Smooth muscle cell (in vitro differentiated cells): ENCODE data around the gene ADPRHL1. TPM values are rescaled to one million over a fixed set of nuclear protein-coding genes. Genes with fewer than 3 reads are reported as not detected.

ENCODE experiments used
- DNase-seq: peaks from one replicate; lab custom pipeline; 2025; ENCODE audit not compliant: unreplicated experiment; lab: John Stamatoyannopoulos, UW
- H2AFZ ChIP-seq: fragments of 200-600 bp; sonication (generic); 2 replicates; pipeline ENCODE4 v1.6.0; 2016; ENCODE audit warnings: antibody characterized with exemption, low read depth, mild to moderate bottlenecking
- H3F3A ChIP-seq: fragments of 200-600 bp; sonication (generic); 2 replicates; pipeline ENCODE4 v1.6.0; 2017; ENCODE audit warnings: antibody characterized with exemption, low read depth
- H3K27ac ChIP-seq: fragments of 200-600 bp; sonication (generic); 2 replicates; pipeline ENCODE4 v1.5.1; 2016; ENCODE audit warnings: low read depth, mild to moderate bottlenecking
- H3K27me3 ChIP-seq: fragments of 200-600 bp; sonication (generic); 2 replicates; pipeline ENCODE4 v1.6.1; 2016; ENCODE audit warnings: low read depth, mild to moderate bottlenecking
- H3K36me3 ChIP-seq: fragments of 200-600 bp; sonication (generic); 2 replicates; pipeline ENCODE4 v1.5.1; 2016; ENCODE audit warnings: low read depth
- H3K4me1 ChIP-seq: fragments of 200-600 bp; sonication (generic); 2 replicates; pipeline ENCODE4 v1.5.1; 2016; ENCODE audit warnings: low read depth
- H3K4me2 ChIP-seq: fragments of 200-600 bp; sonication (generic); 2 replicates; pipeline ENCODE4 v1.6.0; 2016; ENCODE audit warnings: mild to moderate bottlenecking
- H3K4me3 ChIP-seq: fragments of 200-600 bp; sonication (generic); 2 replicates; pipeline ENCODE4 v1.5.1; 2016; ENCODE audit warnings: mild to moderate bottlenecking
- H3K79me2 ChIP-seq: fragments of 200-600 bp; sonication (generic); 2 replicates; pipeline ENCODE4 v1.6.0; 2016; ENCODE audit warnings: low read depth, mild to moderate bottlenecking
- H3K9ac ChIP-seq: fragments of 200-600 bp; sonication (generic); 2 replicates; pipeline ENCODE4 v1.6.0; 2016; ENCODE audit warnings: low read depth
- H3K9me3 ChIP-seq: fragments of 200-600 bp; sonication (generic); replicated peaks from 2 replicates; pipeline ENCODE4 v1.5.1; 2016; ENCODE audit warnings: low read depth
- H4K20me1 ChIP-seq: fragments of 200-600 bp; sonication (generic); 2 replicates; pipeline ENCODE4 v1.6.0; 2016; ENCODE audit warnings: low read depth
- WGBS: methylation state at CpG from one replicate; pipeline ENCODE4 v1.1.7; 2016; ENCODE audit warnings: low lambda C conversion rate; 5-methylcytosine and 5-hydroxymethylcytosine counted together
- polyA plus RNA-seq: library from polyadenylated mRNA; unstranded; fragments of >200 nt; fragmentation: Nextera tagmentation; extraction: Ambion mirVana; gene quantifications from 2 replicates; pipeline ENCODE4 v1.2.1, GENCODE V29; 2016
- total RNA-seq: library from RNA; depleted of rRNA; stranded (reverse); fragments of >200 nt; gene quantifications from 2 replicates; pipeline ENCODE4 v1.2.3, GENCODE V29; 2014
- TF ChIP-seq, protein P1 (sequence below): fragments of 200-600 bp; sonication (generic); IDR thresholded peaks from 2 replicates; pipeline ENCODE4 v1.5.1; 2017; ENCODE audit warnings: borderline replicate concordance, mild to moderate bottlenecking, antibody characterized with exemption; ENCODE audit not compliant: insufficient read depth, poor library complexity, severe bottlenecking

ADPRHL1 gene
- total and polyA plus RNA-seq, 2 experiments from 2014 or later = 0.18 to 1.2 TPM

GRCh38 chr13:113430378-113431110, 22.7 kb downstream of the ADPRHL1 start:
- Histone ChIP-seq H2AFZ (no peak overlapping the region), H3K79me2 (no peaks in the 10 kb centered on the region), H3K9ac (no peak overlapping the region), H4K20me1 (no peaks in the 10 kb centered on the region), H3K27me3 (no peaks in the 10 kb centered on the region), H3K36me3 (no peaks in the 10 kb centered on the region), H3K9me3 (no peaks in the 10 kb centered on the region), H3F3A (no peaks in the 10 kb centered on the region), H3K4me1 (no peaks in the 10 kb centered on the region), H3K4me2 (no peak overlapping the region), H3K27ac (no peak overlapping the region), H3K4me3 (no peak overlapping the region)
- TF ChIP-seq, protein P1, sequence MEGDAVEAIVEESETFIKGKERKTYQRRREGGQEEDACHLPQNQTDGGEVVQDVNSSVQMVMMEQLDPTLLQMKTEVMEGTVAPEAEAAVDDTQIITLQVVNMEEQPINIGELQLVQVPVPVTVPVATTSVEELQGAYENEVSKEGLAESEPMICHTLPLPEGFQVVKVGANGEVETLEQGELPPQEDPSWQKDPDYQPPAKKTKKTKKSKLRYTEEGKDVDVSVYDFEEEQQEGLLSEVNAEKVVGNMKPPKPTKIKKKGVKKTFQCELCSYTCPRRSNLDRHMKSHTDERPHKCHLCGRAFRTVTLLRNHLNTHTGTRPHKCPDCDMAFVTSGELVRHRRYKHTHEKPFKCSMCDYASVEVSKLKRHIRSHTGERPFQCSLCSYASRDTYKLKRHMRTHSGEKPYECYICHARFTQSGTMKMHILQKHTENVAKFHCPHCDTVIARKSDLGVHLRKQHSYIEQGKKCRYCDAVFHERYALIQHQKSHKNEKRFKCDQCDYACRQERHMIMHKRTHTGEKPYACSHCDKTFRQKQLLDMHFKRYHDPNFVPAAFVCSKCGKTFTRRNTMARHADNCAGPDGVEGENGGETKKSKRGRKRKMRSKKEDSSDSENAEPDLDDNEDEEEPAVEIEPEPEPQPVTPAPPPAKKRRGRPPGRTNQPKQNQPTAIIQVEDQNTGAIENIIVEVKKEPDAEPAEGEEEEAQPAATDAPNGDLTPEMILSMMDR = no peak
- DNase-seq = no peak
- WGBS = 99% methylated on average over 18 of the region's 23 CpGs

DNA sequence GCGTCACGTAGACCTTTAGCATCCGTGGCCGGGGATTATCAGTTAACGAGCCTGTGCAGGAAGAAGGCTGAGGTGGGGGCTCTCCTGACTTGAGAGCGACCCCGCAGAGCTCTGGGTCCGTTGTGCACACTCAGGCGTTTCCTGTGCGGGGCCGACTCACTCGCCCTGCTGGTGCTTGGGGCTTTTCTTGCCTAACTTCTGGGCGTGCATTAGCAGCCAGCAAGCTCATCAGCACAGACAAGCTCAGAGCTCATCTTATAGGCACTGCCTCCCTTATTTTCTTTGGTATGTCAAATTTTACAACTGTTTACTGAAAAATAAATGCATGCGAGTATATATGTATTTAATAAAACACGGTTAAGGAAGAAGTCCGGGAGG, 23.7 kb downstream of the ADPRHL1 start:
- no peaks in the 10 kb centered on the region for H3K9me3 ChIP-seq
- TF ChIP-seq, protein P1 = no peak
- H3K4me2 ChIP-seq = no peak overlapping the region
- 86% methylated on average over 16 of the region's 16 CpGs for WGBS
- H3K36me3 ChIP-seq = no peaks in the 10 kb centered on the region
- no peaks in the 10 kb centered on the region for H3F3A ChIP-seq
- no peak overlapping the region for H3K4me3 ChIP-seq
- H2AFZ ChIP-seq = no peak overlapping the region
- H3K27ac ChIP-seq = no peak overlapping the region
- no peaks in the 10 kb centered on the region for H4K20me1 ChIP-seq
- no peaks in the 10 kb centered on the region for H3K79me2 ChIP-seq
- no peak overlapping the region for H3K9ac ChIP-seq
- H3K27me3 ChIP-seq = no peaks in the 10 kb centered on the region
- no peak for DNase-seq
- H3K4me1 ChIP-seq = no peaks in the 10 kb centered on the region

GRCh38 chr13:113428871-113429607, 24.2 kb downstream of the ADPRHL1 start:
- no peak overlapping the region for H3K27ac ChIP-seq
- no peak overlapping the region for H2AFZ ChIP-seq
- no peak overlapping the region for H3K4me3 ChIP-seq
- H3F3A ChIP-seq = no peaks in the 10 kb centered on the region
- no peak for DNase-seq
- TF ChIP-seq, protein P1 = no peak
- H3K36me3 ChIP-seq = no peaks in the 10 kb centered on the region
- H3K4me1 ChIP-seq = no peaks in the 10 kb centered on the region
- WGBS = 96% methylated on average over 45 of the region's 45 CpGs
- no peaks in the 10 kb centered on the region for H3K79me2 ChIP-seq
- H3K9ac ChIP-seq = no peak overlapping the region
- no peaks in the 10 kb centered on the region for H4K20me1 ChIP-seq
- no peak overlapping the region for H3K4me2 ChIP-seq
- no peaks in the 10 kb centered on the region for H3K9me3 ChIP-seq
- H3K27me3 ChIP-seq = no peaks in the 10 kb centered on the region
